Neural progenitor cell (in vitro differentiated cells): Measurements from ENCODE around the gene TUBB.

Experiments used
- CTCF ChIP-seq: fragments of 200-600 bp; sonication (generic); IDR thresholded peaks from 2 replicates; pipeline ENCODE4 v1.5.1; 2017; ENCODE audit warnings: antibody characterized with exemption, mild to moderate bottlenecking
- EZH2 ChIP-seq: fragments of 200-600 bp; sonication (generic); IDR thresholded peaks from 2 replicates; pipeline ENCODE4 v1.6.1; 2017; ENCODE audit warnings: antibody characterized with exemption, mild to moderate bottlenecking, moderate library complexity
- EZH2phosphoT487 ChIP-seq: fragments of 200-600 bp; sonication (generic); IDR thresholded peaks from 2 replicates; pipeline ENCODE4 v1.6.1; 2017; ENCODE audit warnings: antibody characterized with exemption

GRCh38 chr6:30767944-30768301 is 47.8 kb downstream of the TUBB start:
- no peak for TF ChIP-seq EZH2
- no peak for TF ChIP-seq CTCF
- no peak for TF ChIP-seq EZH2phosphoT487
